OCI-LY1 (cell line): ENCODE results near the gene PPM1E.

Experiments used
- H2AFZ ChIP-seq: fragments of 200-600 bp; sonication (generic), shearing (Covaris generic); 2 replicates; pipeline ENCODE4 v1.6.0; 2014; ENCODE audit warnings: antibody characterized with exemption, mild to moderate bottlenecking, low read length
- H3F3A ChIP-seq: fragments of 200-600 bp; sonication (generic), shearing (Covaris generic); 2 replicates; pipeline ENCODE4 v1.6.0; 2014; ENCODE audit warnings: mild to moderate bottlenecking, antibody characterized with exemption, low read length, moderate library complexity; ENCODE audit not compliant: insufficient read depth
- H3K27ac ChIP-seq: fragments of 200-600 bp; sonication (generic); 2 replicates; pipeline ENCODE4 v1.5.1; 2014; ENCODE audit warnings: low read length, mixed run types, mild to moderate bottlenecking, low read depth; ENCODE audit not compliant: poor library complexity, severe bottlenecking
- H3K27me3 ChIP-seq: fragments of 200-600 bp; sonication (generic); 2 replicates; pipeline ENCODE4 v1.6.0; 2014; ENCODE audit warnings: antibody characterized with exemption, mild to moderate bottlenecking, low read length, moderate library complexity; ENCODE audit not compliant: insufficient read depth
- H3K36me3 ChIP-seq: fragments of 200-600 bp; sonication (generic); 2 replicates; pipeline ENCODE4 v1.6.1; 2014; ENCODE audit warnings: mild to moderate bottlenecking, antibody characterized with exemption, low read length, moderate library complexity, mixed read lengths; ENCODE audit not compliant: insufficient read depth
- H3K4me1 ChIP-seq: fragments of 200-600 bp; sonication (generic); 2 replicates; pipeline ENCODE4 v1.5.1; 2014; ENCODE audit warnings: mild to moderate bottlenecking, low read length, moderate library complexity; ENCODE audit not compliant: insufficient read depth, severe bottlenecking
- H3K4me2 ChIP-seq: fragments of 200-600 bp; sonication (generic), shearing (Covaris generic); 2 replicates; pipeline ENCODE4 v1.6.1; 2014; ENCODE audit warnings: low read length
- H3K4me3 ChIP-seq: fragments of 200-600 bp; sonication (generic); 2 replicates; pipeline ENCODE4 v1.5.1; 2014; ENCODE audit warnings: low read length, low read depth, mild to moderate bottlenecking, mixed read lengths; ENCODE audit not compliant: poor library complexity, severe bottlenecking
- H3K79me2 ChIP-seq: fragments of 200-600 bp; shearing (Covaris generic); 2 replicates; pipeline ENCODE4 v1.6.1; 2016; ENCODE audit warnings: mixed run types, low read length, mixed read lengths; ENCODE audit not compliant: insufficient read depth
- H3K9ac ChIP-seq: fragments of 200-600 bp; sonication (generic), shearing (Covaris generic); 2 replicates; pipeline ENCODE4 v1.6.1; 2014; ENCODE audit warnings: mild to moderate bottlenecking, low read length, mixed read lengths
- H3K9me2 ChIP-seq: fragments of 200-600 bp; sonication (generic), shearing (Covaris generic); 2 replicates; pipeline ENCODE4 v1.6.1; 2014; ENCODE audit warnings: low read depth, mild to moderate bottlenecking, low read length, mixed read lengths
- H3K9me3 ChIP-seq: fragments of 200-600 bp; shearing (Covaris generic); 2 replicates; pipeline ENCODE4 v1.6.1; 2014; ENCODE audit warnings: low read length, mixed read lengths
- H4K20me1 ChIP-seq: fragments of 200-600 bp; sonication (generic), shearing (Covaris generic); 2 replicates; pipeline ENCODE4 v1.6.0; 2016; ENCODE audit warnings: mild to moderate bottlenecking, low read length; ENCODE audit not compliant: insufficient read depth
- CTCF ChIP-seq: fragments of 200-600 bp; sonication (generic), shearing (Covaris generic); IDR thresholded peaks from 2 replicates; pipeline ENCODE4 v1.5.1; 2017; ENCODE audit warnings: mild to moderate bottlenecking, antibody characterized with exemption, low read length, moderate library complexity, mixed read lengths
- EZH2 ChIP-seq: fragments of 200-600 bp; sonication (generic), shearing (Covaris generic); IDR thresholded peaks from 2 replicates; pipeline ENCODE4 v1.8.0; 2017; ENCODE audit warnings: borderline replicate concordance, mixed run types, mild to moderate bottlenecking, antibody characterized with exemption, low read length, moderate library complexity, mixed read lengths

Gene PPM1E

GRCh38 chr17:58758890-58759289 is 3.2 kb downstream of the PPM1E start:
- Histone ChIP-seq H3K27me3 (peaks cover 10% of the 10 kb centered on the region; the same call in 1 of the 2 replicates), H3K36me3 (no peaks in the 10 kb centered on the region), H3F3A (no peaks in the 10 kb centered on the region; the same call in 1 of the 2 replicates), H3K4me2 (no peak overlapping the region), H3K9me2 (no peaks in the 10 kb centered on the region), H3K27ac (no peak overlapping the region), H2AFZ (no peak overlapping the region), H4K20me1 (no peaks in the 10 kb centered on the region), H3K9me3 (no peaks in the 10 kb centered on the region), H3K79me2 (no peaks in the 10 kb centered on the region), H3K9ac (no peak overlapping the region), H3K4me1 (peaks cover 10% of the 10 kb centered on the region), H3K4me3 (no peak overlapping the region)
- TF ChIP-seq EZH2 (no peak), CTCF (no peak)

DNA sequence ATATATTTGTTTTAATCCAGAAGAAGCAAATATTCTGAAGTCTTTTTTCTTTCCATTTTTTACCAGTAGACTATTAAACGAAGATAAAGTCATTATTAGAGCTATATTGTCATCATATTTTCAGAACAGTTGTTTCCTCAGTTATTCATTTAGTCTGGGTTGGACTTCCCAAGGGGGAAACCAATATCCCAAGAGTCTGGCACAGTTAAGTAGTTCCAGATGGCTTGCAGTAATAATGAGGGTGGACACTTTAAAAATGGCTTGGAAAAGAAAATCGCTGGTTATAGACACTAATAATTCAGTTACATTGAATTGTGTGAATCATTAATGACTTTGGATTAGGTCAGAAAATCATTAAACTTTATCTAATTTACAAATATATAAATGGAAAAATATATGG is 3.9 kb downstream of the PPM1E start:
- Histone ChIP-seq H2AFZ (no peak overlapping the region), H3K9me3 (no peaks in the 10 kb centered on the region), H3K9me2 (no peaks in the 10 kb centered on the region), H3K79me2 (no peaks in the 10 kb centered on the region), H3K4me1 (peaks cover 12% of the 10 kb centered on the region), H3F3A (no peaks in the 10 kb centered on the region; the same call in 1 of the 2 replicates), H3K27me3 (peaks cover 10% of the 10 kb centered on the region; the same call in 1 of the 2 replicates), H4K20me1 (no peaks in the 10 kb centered on the region), H3K4me2 (no peak overlapping the region), H3K36me3 (no peaks in the 10 kb centered on the region), H3K4me3 (no peak overlapping the region), H3K9ac (no peak overlapping the region), H3K27ac (no peak overlapping the region)
- TF ChIP-seq CTCF (no peak), EZH2 (no peak)

DNA sequence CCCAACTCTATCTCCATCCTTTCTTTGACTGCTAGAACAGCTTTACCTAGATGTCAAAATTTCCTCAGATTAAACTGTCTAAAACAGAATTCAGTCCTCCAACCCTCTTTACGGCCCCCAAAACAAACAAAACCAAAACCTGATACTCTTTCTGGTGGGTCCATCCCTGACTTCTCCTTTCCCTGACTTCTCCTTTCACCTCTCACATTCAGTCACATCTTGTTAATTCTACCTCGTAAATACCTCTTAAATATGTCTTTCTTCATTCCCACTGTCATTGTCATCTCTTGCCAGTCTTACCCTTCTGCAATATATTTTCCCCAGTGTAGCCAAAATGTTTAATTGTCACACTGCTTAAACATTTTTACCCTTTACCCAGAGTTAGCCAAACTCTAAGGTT is 4.6 kb downstream of the PPM1E start:
- H3K4me1 ChIP-seq, result peaks cover 14% of the 10 kb centered on the region
- no peak for TF ChIP-seq EZH2
- TF ChIP-seq CTCF, result no peak

More for the DNA sequence above, 4.6 kb downstream of the PPM1E start:
- Histone ChIP-seq H3K36me3 (no peaks in the 10 kb centered on the region), H3K9me2 (no peaks in the 10 kb centered on the region), H3K4me3 (no peak overlapping the region), H4K20me1 (no peaks in the 10 kb centered on the region), H3K9me3 (no peaks in the 10 kb centered on the region), H3K4me2 (no peak overlapping the region), H3K9ac (no peak overlapping the region), H3F3A (no peaks in the 10 kb centered on the region), H3K27ac (no peak overlapping the region), H3K27me3 (peaks cover 10% of the 10 kb centered on the region; the same call in 1 of the 2 replicates), H2AFZ (no peak overlapping the region), H3K79me2 (no peaks in the 10 kb centered on the region)
